GM03348 (cell line): ENCODE data around the gene FKBP4.

Experiments used
- DNase-seq: peaks from one replicate; pipeline ENCODE4 v3.0.0; 2012; ENCODE audit warnings: low spot score

Gene FKBP4

GRCh38 chr12:2783936-2784600 lies 10.7 kb upstream of the FKBP4 start:
- peak; percentile 83 for DNase-seq

- no peak for DNase-seq
Measured at GRCh38 chr12:2785017-2785416, 9.8 kb upstream of the FKBP4 start.

GRCh38 chr12:2791089-2791488 lies 3.7 kb upstream of the FKBP4 start:
- DNase-seq = no peak

GRCh38 chr12:2792671-2793500 lies 1.9 kb upstream of the FKBP4 start:
- no peak for DNase-seq

GRCh38 chr12:2793561-2793960 lies 1.2 kb upstream of the FKBP4 start:
- DNase-seq = no peak

GRCh38 chr12:2794191-2794735 lies 507 bp upstream of the FKBP4 start:
- peak; percentile 81 for DNase-seq

GRCh38 chr12:2795291-2796186 lies 769 bp downstream of the FKBP4 start:
- peak; percentile 96 for DNase-seq

- DNase-seq = no peak
Measured at GRCh38 chr12:2796187-2796666, 1.5 kb downstream of the FKBP4 start.

GRCh38 chr12:2797721-2798418 lies 3.1 kb downstream of the FKBP4 start:
- DNase-seq = no peak

GRCh38 chr12:2800046-2800570 lies 5.3 kb downstream of the FKBP4 start:
- DNase-seq = no peak

GRCh38 chr12:2801044-2801783 lies 6.4 kb downstream of the FKBP4 start:
- DNase-seq = no peak

- no peak for DNase-seq
Measured at GRCh38 chr12:2803635-2804392, 9.0 kb downstream of the FKBP4 start.

- DNase-seq = peak; percentile 71
Measured at GRCh38 chr12:2804393-2805142, 9.8 kb downstream of the FKBP4 start.

- peak; percentile 41 for DNase-seq
Measured at GRCh38 chr12:2805143-2805520, 10.4 kb downstream of the FKBP4 start.

- DNase-seq = no peak
Measured at GRCh38 chr12:2806700-2807099, 11.9 kb downstream of the FKBP4 start.

GRCh38 chr12:2811801-2812200 lies 17.0 kb downstream of the FKBP4 start:
- DNase-seq = no peak

- DNase-seq = peak; percentile 97
Measured at GRCh38 chr12:2812290-2813213, 17.8 kb downstream of the FKBP4 start, which contains the start of gene ITFG2. TSS of gene ITFG2 (plus strand) at chr12:2812668. CDS start at chr12:2812761, 93 bp downstream.
